Activated naive CD4-positive, alpha-beta T cell treated with anti-CD3 and anti-CD28 coated beads, Interleukin-2, amount 50 U/mL, for 16 hours (primary cell): Measurements from ENCODE around the gene KIAA1217.
"Not testable (repeated sequence)": the region's sequence is repeated elsewhere in the genome, so short reads cannot be mapped to it uniquely, and the experiment has no call there.

Experiments used
- DNase-seq: peaks from one replicate; pipeline ENCODE4 v3.0.0-alpha.2; 2020

KIAA1217 gene

GRCh38 chr10:24415455-24416125 is 206.7 kb downstream of the KIAA1217 start:
- DNase-seq, result no peak

GRCh38 chr10:24416248-24416647 is 207.3 kb downstream of the KIAA1217 start:
- no peak for DNase-seq

GRCh38 chr10:24417053-24417452 is 208.1 kb downstream of the KIAA1217 start:
- no peak for DNase-seq

GRCh38 chr10:24418532-24418931 is 209.6 kb downstream of the KIAA1217 start:
- DNase-seq, result no peak

- no peak for DNase-seq
Observed at GRCh38 chr10:24419066-24419465, 210.1 kb downstream of the KIAA1217 start.

- no peak for DNase-seq
Observed at GRCh38 chr10:24425151-24425550, 216.2 kb downstream of the KIAA1217 start.

- DNase-seq, result no peak
Observed at GRCh38 chr10:24427678-24428409, 218.9 kb downstream of the KIAA1217 start.

GRCh38 chr10:24428410-24428782 is 219.5 kb downstream of the KIAA1217 start:
- no peak for DNase-seq

- no peak for DNase-seq
Observed at GRCh38 chr10:24430591-24430990, 221.7 kb downstream of the KIAA1217 start.

GRCh38 chr10:24432478-24433416 is 223.8 kb downstream of the KIAA1217 start:
- no peak for DNase-seq

- no peak for DNase-seq
Observed at GRCh38 chr10:24433705-24434104, 224.8 kb downstream of the KIAA1217 start.

- no peak for DNase-seq
Observed at GRCh38 chr10:24434961-24435360, 226.0 kb downstream of the KIAA1217 start.

- DNase-seq, result no peak
Observed at GRCh38 chr10:24435374-24435773, 226.4 kb downstream of the KIAA1217 start.

- no peak for DNase-seq
Observed at GRCh38 chr10:24437302-24437701, 228.4 kb downstream of the KIAA1217 start.

GRCh38 chr10:24438800-24439199 is 229.9 kb downstream of the KIAA1217 start:
- DNase-seq, result no peak

- no peak for DNase-seq
Observed at GRCh38 chr10:24439935-24440334, 231.0 kb downstream of the KIAA1217 start.

GRCh38 chr10:24440817-24441797 is 232.2 kb downstream of the KIAA1217 start:
- no peak for DNase-seq

- no peak for DNase-seq
Observed at GRCh38 chr10:24442234-24442633, 233.3 kb downstream of the KIAA1217 start.

- DNase-seq, result not testable (repeated sequence)
Observed at GRCh38 chr10:24442641-24443174, 233.8 kb downstream of the KIAA1217 start.

- DNase-seq, result no peak
Observed at GRCh38 chr10:24444337-24444736, 235.4 kb downstream of the KIAA1217 start.

GRCh38 chr10:24445958-24446357 is 237.0 kb downstream of the KIAA1217 start:
- DNase-seq, result not testable (repeated sequence)

GRCh38 chr10:24446739-24447138 is 237.8 kb downstream of the KIAA1217 start:
- no peak for DNase-seq
